HG02970 (cell line): ENCODE data around the gene MRPL10.
A peak's percentile ranks its signal among the peaks of the same experiment; 100 is the strongest.

Source experiments
- ATAC-seq: cut with Tn5 transposase; IDR thresholded peaks from one replicate; pipeline ENCODE4 v1.9.1; 2021; ENCODE audit warnings: mild to moderate bottlenecking, moderate library complexity, moderate number of reproducible peaks; ENCODE audit not compliant: unreplicated experiment, low FRiP score

Gene MRPL10

DNA sequence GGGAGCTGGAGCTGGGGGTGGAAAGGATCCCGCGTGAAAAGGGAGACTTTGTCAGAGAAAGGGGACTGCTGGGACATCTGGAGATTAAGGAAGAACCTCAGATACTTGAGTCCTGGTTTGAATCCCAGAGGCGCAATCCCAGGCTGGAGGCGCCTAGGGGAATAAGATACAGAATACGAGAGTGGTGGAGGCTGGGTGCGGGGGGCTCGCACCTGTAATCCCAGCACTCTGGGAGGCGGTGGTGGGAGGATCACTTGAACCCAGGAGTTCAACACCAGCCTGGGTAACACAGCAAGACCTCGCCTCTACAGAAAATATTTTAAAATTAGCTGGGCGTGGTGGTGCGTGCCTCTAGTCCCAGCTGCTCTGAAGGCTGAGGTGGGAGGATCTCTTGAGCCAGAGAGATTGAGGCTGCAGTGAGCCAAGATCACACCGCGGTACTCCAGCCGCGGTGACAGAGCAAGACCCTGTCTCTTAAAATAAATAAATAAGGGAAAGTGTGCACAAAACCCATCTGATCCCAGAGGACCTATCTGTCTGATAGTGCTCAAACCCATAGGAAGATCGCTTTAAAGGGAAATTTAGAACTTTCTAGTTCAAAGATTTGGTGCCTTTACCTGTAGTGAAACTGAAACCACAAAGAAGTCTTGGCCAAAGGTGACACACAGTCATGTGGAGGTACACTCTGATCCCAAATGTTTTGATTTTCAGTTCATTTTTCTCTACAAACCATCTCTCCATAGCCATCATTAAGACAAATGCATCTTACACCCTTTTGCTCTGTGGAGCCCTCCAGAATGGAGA, 10.3 kb upstream of the MRPL10 start:
- no peak for ATAC-seq

DNA sequence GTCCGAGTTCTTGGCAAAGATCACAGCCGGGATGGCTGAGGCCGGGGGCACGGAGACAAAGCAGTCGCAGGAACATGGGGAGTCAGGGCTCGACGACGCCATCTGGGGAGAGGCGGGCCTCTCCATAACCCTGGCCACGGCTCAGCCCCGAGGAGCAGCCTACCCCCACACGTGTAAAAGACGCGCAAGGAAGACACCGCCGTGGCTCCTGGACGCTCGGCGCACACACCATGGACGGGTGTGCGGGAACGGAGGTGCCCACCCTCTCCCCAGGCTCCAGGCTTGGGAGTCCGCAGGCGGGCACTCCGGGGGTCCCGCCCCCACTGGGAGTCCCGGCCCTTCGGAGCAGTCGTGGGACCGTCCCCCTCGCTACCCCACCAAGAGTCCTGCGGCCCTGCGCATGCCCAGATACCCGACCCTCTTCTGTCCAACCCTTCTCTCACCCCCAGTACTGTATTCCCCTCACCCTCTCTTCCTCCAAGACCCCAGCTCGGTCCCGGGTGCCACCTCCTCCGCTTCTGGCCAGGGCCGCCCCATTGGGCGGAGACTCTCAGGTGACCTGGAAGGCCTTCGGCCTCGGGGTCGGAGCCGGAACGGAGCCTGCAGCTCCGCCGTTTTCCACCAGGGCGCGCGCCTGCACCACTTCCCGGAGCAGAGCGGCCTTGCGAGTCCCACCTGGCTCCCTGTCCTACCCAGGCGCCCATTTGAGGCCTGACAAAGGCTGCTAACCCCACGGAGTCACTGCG, 9.6 kb upstream of the MRPL10 start, which contains the start of gene SCRN2:
Gene SCRN2, minus strand, starts transcription at position 532 of the 746 bp plus-strand sequence. Its CDS starts 430 bp downstream, at position 102.
- ATAC-seq: peak; percentile 85

DNA sequence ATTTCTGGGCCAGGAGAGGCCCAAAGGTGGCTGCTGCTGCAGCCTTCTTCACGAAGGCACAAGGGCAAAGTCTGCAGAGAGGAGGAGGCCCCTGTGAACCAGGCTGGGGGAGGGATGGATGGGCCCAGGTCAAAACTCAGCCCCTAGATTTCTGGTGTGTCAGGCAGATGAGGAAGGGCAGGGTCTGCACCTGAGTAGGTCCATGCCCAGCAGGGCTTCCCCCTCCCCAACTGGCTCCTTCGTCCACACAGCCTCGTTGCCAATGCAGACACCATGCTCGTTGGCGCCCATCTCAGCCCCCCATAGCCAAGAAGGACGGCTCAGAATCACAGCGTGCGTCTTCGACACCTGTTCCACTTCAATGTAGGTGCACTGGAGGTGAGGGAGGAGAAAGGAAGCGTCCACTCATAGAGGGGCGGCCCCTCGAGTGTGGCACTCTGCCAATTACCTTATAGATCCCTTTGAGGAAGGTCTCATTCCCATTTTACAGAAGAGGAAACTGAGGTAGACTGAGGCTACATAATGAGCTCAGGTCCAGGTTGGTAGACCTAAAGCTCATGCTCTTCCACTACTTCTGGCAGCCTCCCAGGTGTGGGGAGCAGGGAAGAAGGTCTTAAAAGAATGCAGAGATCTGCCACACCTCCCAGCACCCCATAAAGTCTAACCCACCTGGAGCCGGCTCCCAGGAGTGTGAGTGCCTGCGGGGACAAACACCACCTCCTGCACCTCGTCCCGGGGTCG, 8.8 kb upstream of the MRPL10 start:
- no peak for ATAC-seq

DNA sequence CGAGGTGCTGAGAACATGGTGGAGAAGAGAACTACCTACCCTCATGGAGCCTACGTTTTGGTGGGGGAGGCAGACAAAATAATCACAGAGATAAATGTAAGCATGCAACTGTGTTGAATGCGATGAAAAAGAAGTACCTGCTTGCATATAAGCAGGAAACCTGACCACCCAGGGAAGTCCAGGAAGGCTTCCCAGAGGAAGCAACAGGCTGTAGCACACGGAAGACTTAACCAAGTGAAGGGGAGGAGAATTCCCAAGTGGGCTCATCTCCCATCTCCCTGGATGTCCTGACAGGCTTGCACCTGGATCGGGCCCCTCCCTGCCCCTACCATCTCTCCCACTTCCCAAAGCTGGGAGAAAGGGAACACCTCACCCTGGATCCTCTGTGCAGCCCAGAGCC, 7.7 kb upstream of the MRPL10 start:
- ATAC-seq: no peak

DNA sequence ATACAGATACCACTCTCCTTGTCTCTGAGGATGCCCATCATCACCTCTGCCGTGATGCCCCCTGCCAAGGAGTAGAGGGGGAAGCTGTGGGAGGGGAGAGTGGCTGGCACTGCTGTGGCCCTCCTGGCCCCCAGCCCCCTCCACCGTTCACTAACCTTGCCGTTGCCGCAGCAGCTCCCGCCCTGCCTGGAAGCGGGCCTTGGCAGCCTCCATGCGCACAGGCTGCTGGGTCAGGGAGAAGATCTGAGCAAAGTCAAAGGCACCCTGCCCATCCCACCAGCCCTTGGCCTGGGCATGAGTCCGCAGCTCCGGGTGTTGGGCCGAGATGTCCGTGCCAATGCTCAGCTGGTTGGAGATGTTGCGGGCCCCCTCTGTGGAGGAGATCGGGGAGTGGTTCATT, 7.3 kb upstream of the MRPL10 start:
- ATAC-seq: no peak

DNA sequence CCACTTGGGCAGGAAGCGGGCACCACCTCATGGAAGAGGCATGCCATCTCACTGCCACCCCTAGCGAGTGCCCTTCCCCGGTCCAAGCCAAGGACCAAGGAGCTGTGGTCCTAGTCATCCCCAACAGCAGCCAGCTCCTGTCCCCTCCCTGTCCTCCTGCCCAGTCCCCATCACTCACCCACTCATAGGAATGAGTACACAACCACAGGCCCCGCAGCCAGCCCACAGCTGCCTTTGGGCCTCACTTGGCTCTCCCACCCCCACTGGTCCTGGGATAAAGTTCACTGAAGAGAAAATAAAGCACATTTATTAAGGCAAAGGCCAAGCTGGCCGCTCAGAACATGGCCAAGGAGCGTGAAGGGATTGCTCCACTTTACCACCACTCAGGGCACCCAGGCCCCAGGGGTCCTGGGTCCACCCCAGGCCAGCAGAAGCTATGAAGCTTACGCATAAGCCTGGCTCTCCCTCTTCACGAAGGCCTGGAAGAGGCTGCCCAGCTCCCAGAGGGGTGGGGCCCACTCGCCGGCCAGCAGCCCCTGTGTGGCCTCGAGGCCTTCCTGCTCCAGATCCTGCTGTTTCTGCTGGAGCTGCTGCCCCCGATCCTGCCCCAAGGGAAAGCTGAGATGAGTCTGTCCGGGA, 6.2 kb upstream of the MRPL10 start:
- ATAC-seq: no peak

DNA sequence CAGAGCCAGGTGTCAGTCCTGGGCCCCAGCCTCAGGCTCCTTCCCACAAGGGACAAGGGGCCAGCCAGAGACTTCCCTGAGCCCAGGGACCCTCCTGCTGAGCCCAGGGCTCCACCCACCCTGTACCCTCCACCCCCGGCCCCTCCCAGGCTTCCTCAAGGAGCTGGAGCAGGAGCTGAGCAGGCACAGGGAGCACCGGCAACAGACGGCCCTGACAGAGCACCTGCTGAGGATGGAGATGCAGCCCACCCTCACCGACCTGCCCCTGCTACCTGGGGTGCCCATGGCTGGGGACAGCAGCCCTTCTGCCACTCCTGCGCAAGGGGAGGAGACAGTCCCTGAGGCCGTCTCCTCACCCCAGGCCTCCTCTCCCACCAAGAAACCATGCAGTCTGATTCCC, 5.3 kb upstream of the MRPL10 start:
- no peak for ATAC-seq

GRCh38 chr17:47834756-47835155, 3.4 kb upstream of the MRPL10 start:
- no peak for ATAC-seq

- ATAC-seq: no peak
Measured at GRCh38 chr17:47831934-47832327, 590 bp upstream of the MRPL10 start.

DNA sequence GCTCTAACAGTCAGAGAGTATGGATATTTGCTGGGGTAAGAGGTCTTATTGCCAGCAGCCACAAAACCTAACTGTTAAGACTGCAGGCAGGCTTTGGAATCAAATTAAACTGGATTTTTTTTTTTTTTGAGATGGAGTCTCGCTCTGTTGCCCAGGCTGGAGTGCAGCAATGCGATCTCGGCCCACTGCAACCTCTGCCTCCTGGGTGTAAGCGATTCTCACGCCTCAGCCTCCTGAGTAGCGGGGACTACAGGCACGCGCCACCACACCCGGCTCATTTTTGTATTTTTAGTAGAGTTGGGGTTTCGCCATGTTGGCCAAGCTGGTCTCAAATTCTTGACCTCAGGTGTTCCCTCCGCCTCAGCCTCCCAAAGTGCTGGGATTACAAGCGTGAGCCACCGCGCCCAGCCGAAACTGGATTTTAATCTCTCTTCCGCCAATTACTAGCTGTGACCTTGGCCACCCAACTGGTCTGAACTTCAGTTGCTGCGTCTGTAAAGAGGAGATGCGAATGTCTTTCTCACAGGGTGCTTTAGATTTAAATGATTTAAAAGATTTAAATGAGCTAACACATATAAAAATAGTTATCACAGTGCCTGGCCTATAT, 842 bp downstream of the MRPL10 start:
- no peak for ATAC-seq

DNA sequence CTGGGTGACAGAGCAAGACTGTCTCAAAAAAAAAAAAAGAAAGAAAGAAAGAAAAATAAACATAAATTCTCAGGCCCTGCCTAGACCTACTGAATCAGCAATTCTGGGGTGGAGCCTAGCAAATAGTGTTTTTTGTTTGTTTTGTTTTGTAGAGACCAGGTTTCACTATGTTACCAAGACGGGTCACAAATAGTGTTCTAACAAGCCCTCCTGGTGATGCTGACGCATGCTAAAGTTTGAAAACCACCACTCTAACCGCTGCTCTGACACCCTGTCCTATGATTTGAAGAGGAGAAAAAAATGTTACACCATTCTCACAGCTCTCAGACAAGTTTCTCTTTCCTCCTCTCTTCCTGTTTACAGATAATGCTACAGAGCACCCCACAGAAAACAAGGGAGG, 1.5 kb downstream of the MRPL10 start:
- no peak for ATAC-seq

GRCh38 chr17:47823519-47823918, 7.8 kb downstream of the MRPL10 start:
- no peak for ATAC-seq

DNA sequence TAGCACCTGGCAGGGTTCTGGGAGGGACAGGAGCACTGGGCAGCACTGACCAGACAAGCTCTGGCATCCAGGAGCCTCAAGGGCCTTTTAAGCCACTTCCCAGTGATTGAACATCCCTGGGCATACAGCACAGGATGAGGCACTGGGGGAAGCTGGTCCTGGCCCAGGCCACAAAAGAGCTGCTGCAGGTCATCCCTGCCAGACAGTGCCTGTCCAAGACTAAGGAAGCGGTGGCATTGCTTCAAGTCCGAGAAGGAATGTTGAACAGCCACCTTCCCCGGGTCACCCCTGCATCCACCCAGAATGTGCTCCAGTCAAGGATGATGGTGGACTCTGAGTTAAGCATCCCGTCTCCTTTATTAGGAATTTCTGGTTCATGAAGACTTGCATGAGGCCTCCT, 8.6 kb downstream of the MRPL10 start:
- ATAC-seq: no peak

DNA sequence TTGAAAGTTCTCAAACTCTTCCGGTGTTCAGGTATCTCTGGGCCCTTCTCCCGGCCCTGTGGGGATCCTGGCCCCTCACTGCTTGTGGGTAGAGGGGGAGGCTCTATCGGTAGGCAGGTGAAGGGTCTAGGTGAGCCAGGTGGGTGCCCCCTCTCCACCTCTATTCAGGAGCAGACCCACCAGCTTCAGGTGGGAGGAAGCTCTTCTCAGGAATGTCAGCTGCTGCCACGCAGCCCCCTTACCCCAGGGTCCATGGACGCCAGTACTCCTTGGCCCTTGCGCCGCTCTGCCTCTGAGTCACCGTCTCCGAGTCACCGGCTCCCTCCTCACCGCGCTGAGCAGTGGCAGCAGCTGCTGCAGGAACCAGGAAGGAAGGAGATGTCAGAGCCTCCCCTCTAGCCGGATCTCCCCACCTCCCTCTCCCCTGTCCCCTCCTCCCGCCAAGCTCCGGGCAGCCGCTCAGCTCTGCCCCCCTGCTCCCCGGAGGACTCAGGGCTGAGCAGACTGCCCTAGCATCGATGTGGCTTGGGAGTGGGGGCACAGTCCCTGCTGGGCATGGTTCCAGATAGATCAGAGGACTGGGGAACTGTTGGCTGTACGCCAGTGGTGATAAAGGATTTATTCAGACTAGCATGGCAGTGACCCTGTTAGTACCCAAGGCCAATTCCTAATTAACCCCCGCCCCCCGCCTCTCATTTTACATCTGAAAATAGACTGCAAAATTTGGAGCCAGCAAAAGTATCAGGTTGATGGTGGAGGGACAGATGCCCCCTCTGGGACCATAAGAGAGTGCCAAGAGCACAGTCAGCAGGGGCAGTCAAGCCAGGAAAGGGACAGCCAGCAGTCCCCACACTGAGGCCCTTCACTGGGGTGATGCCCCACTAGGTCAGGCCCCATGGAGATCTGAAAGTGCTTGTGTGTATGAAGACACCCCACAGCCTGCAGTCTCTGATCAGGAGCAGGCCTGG, 9.6 kb downstream of the MRPL10 start, which contains the start of gene OSBPL7:
Gene OSBPL7, minus strand, starts transcription at position 371 of the 968 bp plus-strand sequence. CDS start 1,516 bp downstream, outside the sequence.
- peak; percentile 57 for ATAC-seq

DNA sequence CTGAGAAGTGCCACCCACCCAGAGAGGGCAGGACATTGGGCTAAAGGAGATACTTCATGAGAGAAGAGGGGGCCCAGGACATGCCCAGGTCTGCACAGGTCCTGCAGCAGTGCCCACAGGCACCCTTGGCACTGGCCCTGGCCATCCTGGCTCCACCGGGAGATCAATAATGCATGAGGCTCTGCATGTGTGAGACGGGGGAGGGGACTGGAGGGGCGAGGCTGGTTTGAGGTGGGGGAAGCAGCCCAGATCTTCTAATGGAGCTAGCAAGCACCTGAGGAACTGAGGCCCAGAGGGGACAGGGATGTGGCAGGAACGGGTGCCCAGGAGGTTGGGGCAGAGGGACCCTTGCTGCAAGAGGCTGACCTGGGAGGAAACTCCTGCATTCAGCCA, 10.3 kb downstream of the MRPL10 start:
- peak; percentile 13 for ATAC-seq

GRCh38 chr17:47820033-47820789, 11.1 kb downstream of the MRPL10 start:
- no peak for ATAC-seq

DNA sequence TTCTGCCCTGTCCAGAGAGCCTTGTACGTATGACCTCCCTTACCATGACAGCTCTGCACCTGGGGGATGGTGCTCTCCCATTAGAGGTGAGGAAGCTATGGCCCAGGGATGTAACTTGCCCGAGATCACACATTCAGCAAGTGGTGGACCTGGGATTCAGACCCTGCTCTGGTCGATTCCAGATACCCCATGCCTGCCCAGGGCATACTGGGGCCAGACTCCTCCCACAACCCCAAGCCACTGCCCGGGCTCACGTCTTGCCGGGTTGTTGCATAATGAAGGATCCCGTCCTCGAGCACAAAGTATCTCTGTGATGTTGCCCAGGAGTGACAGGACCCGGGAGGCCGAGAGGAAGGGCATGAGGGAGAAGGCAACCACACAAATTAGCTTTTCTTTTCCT, 11.9 kb downstream of the MRPL10 start:
- ATAC-seq: no peak

DNA sequence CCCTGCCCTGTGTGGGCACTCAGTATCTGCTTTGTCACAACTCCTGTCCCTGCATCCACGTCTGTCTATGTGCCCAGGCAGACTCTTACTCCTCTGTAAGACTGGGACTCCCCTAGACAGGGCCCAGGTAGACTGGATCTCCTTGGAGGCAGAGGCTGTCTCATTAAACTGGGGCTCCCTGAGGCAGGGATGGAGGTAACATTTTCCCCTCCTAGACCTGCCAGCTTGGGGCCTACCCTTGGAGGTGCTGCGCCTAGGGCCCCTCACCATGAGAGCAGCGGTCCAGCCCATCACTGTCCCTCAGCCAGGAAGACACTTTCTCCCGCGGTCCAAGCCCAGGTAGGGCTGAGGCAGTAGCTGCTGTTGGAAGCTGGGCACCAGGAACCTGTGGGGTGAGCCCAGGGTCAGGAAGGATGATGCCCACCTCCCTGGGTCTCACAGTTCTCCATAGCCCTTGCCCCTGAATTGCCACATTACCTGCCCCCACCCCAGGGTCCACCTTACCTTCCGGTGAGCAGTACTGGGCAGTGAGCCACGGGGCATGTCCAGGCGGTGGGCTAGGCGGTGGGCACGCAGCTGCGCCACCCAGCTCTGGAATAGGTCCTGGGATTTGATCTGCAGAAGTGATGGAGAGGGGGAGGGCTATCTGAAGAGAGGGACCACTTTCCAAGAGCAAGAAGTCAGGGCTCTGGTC, 13.2 kb downstream of the MRPL10 start:
- no peak for ATAC-seq
